Muscle layer of duodenum (tissue), 2 donors: ENCODE results near the gene GPATCH8.
"Not testable (repeated sequence)": the region's sequence is repeated elsewhere in the genome, so short reads cannot be mapped to it uniquely, and the experiment has no call there.

ENCODE experiments used
- H3K27ac ChIP-seq: one replicate; pipeline ENCODE4 v1.7.0; 2013; ENCODE audit warnings: mild to moderate bottlenecking, low read length
- H3K27me3 ChIP-seq: one replicate; pipeline ENCODE4 v1.7.0; 2013; ENCODE audit warnings: low read depth, mild to moderate bottlenecking, control low read depth, low read length
- H3K36me3 ChIP-seq, 2 donors: one replicate each; pipeline ENCODE4 v1.7.0; 2013; ENCODE audit warnings: low read length in 2 of 2, control low read depth in 1 of 2, mild to moderate bottlenecking in 1 of 2; ENCODE audit not compliant: insufficient read depth in 2 of 2, control insufficient read depth in 1 of 2
- H3K4me1 ChIP-seq, 2 donors: one replicate each; pipeline ENCODE4 v1.7.0; 2013; ENCODE audit warnings: low read length in 2 of 2, mild to moderate bottlenecking in 2 of 2, control low read depth in 1 of 2, moderate library complexity in 1 of 2; ENCODE audit not compliant: insufficient read depth in 2 of 2, control insufficient read depth in 1 of 2
- H3K4me3 ChIP-seq, 2 donors: one replicate each; pipeline ENCODE4 v1.7.0; 2013; ENCODE audit warnings: low read length in 2 of 2, low read depth in 1 of 2, mild to moderate bottlenecking in 1 of 2
- H3K9me3 ChIP-seq, 2 donors: one replicate each; pipeline ENCODE4 v1.7.0; 2013; ENCODE audit warnings: low read length in 2 of 2, control low read depth in 1 of 2, mild to moderate bottlenecking in 1 of 2; ENCODE audit not compliant: control insufficient read depth in 1 of 2
- donor health status: healthy.

The GPATCH8 gene

GRCh38 chr17:44380767-44381166 is 122.4 kb downstream of the GPATCH8 start:
- Histone ChIP-seq H3K4me1 (peaks cover 0 to 22% of the 10 kb centered on the region in 2 donors), H3K9me3 (no peaks in the 10 kb centered on the region), H3K27me3 (no peaks in the 10 kb centered on the region), H3K4me3 (no peak overlapping the region), H3K27ac (no peak overlapping the region), H3K36me3 (no peaks in the 10 kb centered on the region)

- H3K27ac ChIP-seq: no peak overlapping the region
- H3K36me3 ChIP-seq: no peaks in the 10 kb centered on the region
- no peaks in the 10 kb centered on the region for H3K9me3 ChIP-seq
- H3K4me3 ChIP-seq: no peak overlapping the region
- no peaks in the 10 kb centered on the region for H3K27me3 ChIP-seq
- H3K4me1 ChIP-seq: peaks cover 0 to 21% of the 10 kb centered on the region in 2 donors
Observed at GRCh38 chr17:44379887-44380286, 123.3 kb downstream of the GPATCH8 start.

DNA sequence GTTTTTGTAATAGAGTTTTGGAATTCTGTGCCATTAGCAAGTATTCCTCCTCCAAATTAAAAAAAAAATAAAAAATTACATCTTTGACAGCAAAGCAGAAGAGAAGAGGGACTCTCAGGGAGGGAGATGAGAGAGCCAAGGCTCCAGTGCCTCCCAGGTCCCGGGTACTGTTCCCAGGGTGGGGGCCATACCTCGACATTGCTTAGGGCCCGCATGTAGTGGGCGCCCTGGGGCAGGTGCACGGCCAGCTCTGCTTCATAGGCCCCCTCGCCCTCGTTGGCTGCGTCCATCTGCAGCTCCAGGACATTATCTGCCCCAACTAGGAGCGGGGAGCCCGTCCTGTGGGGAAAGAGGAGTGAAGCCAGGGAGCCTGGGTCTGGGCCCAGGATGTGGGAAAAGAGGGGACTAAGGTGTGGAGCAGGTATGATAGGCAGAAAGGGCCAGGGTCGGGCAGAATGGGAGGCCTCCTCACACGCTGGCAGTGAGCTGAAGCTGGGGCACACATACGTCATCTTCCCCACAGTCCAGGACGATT is 125.0 kb downstream of the GPATCH8 start:
- Histone ChIP-seq H3K36me3 (no peaks in the 10 kb centered on the region), H3K4me3 (no peak overlapping the region), H3K4me1 (peaks cover 0 to 13% of the 10 kb centered on the region in 2 donors), H3K27me3 (no peaks in the 10 kb centered on the region), H3K27ac (no peak overlapping the region), H3K9me3 (no peaks in the 10 kb centered on the region)

- Histone ChIP-seq H3K4me1 (peaks cover 0 to 13% of the 10 kb centered on the region in 2 donors), H3K36me3 (no peaks in the 10 kb centered on the region), H3K4me3 (no peak overlapping the region), H3K27me3 (no peaks in the 10 kb centered on the region), H3K27ac (no peak overlapping the region), H3K9me3 (no peaks in the 10 kb centered on the region)
Observed at GRCh38 chr17:44376779-44377178, 126.4 kb downstream of the GPATCH8 start.

- no peaks in the 10 kb centered on the region for H3K9me3 ChIP-seq
- no peaks in the 10 kb centered on the region for H3K36me3 ChIP-seq
- H3K27me3 ChIP-seq: no peaks in the 10 kb centered on the region
- no peak overlapping the region for H3K27ac ChIP-seq
- peaks cover 0 to 13% of the 10 kb centered on the region in 2 donors for H3K4me1 ChIP-seq
- no peak overlapping the region for H3K4me3 ChIP-seq
Observed at GRCh38 chr17:44376124-44376523, 127.1 kb downstream of the GPATCH8 start.

- no peak overlapping the region for H3K27ac ChIP-seq
- no peak overlapping the region for H3K4me3 ChIP-seq
- H3K36me3 ChIP-seq: no peaks in the 10 kb centered on the region
- no peaks in the 10 kb centered on the region for H3K27me3 ChIP-seq
- no peaks in the 10 kb centered on the region for H3K9me3 ChIP-seq
- peaks cover 0 to 13% of the 10 kb centered on the region in 2 donors for H3K4me1 ChIP-seq
Observed at GRCh38 chr17:44375196-44376017, 127.8 kb downstream of the GPATCH8 start.

- Histone ChIP-seq H3K27ac (no peak overlapping the region), H3K4me1 (peaks cover 0 to 13% of the 10 kb centered on the region in 2 donors), H3K27me3 (no peaks in the 10 kb centered on the region), H3K4me3 (no peak overlapping the region), H3K36me3 (no peaks in the 10 kb centered on the region), H3K9me3 (no peaks in the 10 kb centered on the region)
Observed at GRCh38 chr17:44374306-44375195, 128.7 kb downstream of the GPATCH8 start.

DNA sequence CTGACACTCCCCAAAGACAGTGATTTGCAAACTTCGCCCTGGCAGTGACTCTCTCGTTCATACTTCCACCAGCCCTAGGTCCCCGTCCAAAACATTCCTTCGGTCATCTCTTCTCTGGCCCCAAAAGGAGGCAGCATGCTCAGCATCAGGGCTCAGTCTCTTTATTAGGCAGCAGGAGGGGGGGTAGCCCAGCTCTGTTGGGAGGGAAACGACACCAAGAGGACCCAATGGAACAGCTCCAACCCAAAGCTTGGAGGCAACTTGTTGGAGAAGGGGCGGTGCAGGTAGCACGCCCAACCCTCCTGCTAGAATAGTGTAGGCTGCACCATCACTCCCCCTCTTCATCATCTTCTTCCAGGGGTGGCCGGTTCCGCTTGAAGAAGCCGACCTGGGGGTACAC is 131.2 kb downstream of the GPATCH8 start:
- Histone ChIP-seq H3K4me3 (no peak overlapping the region), H3K36me3 (no peaks in the 10 kb centered on the region), H3K27me3 (no peaks in the 10 kb centered on the region), H3K4me1 (peaks cover 0 to 13% of the 10 kb centered on the region in 2 donors), H3K27ac (no peak overlapping the region), H3K9me3 (no peaks in the 10 kb centered on the region)

GRCh38 chr17:44369414-44370023 is 133.7 kb downstream of the GPATCH8 start:
- H3K27ac ChIP-seq, H3K36me3 ChIP-seq, H3K27me3 ChIP-seq, H3K4me3 ChIP-seq, H3K9me3 ChIP-seq, H3K4me1 ChIP-seq: not testable (repeated sequence)

DNA sequence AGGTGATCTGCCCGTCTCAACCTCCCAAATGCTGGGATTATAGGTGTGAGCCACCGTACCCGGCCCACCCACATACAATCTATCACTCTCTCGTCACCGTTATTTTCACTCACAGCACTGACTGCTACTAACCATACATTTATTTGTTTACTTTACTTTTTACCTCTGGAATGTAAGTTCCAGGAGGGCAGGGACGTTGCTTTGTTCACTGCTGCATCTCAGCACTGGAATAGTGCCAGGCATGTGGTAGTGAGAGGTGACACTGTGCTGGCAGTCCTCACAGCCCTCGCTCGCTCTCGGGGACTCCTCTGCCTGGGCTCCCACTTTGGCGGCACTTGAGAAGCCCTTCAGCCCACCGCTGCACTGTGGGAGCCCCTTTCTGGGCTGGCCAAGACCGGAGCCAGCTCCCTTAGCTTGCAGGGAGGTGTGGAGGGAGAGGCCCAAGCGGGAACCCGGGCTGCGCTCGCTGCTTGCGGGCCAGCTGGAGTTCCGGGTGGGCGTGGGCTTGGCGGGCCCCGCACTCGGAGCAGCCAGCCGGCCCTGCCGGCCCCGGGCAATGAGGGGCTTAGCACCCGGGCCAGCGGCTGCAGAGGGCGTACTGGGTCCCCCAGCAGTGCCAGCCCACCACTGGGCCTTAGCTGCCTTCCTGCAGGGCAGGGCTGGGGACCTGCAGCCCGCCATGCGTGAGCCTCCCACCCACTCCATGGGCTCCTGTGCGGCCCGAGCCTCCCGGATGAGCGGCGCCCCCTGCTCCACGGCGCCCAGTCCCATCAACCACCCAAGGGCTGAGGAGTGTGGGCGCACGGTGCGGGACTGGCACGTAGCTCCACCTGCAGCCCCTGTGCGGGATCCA is 134.6 kb downstream of the GPATCH8 start:
- not testable (repeated sequence) for H3K27ac ChIP-seq, H3K9me3 ChIP-seq, H3K27me3 ChIP-seq, H3K4me3 ChIP-seq, H3K4me1 ChIP-seq, H3K36me3 ChIP-seq
